ENCODE data around the gene TMEM145.

DNA sequence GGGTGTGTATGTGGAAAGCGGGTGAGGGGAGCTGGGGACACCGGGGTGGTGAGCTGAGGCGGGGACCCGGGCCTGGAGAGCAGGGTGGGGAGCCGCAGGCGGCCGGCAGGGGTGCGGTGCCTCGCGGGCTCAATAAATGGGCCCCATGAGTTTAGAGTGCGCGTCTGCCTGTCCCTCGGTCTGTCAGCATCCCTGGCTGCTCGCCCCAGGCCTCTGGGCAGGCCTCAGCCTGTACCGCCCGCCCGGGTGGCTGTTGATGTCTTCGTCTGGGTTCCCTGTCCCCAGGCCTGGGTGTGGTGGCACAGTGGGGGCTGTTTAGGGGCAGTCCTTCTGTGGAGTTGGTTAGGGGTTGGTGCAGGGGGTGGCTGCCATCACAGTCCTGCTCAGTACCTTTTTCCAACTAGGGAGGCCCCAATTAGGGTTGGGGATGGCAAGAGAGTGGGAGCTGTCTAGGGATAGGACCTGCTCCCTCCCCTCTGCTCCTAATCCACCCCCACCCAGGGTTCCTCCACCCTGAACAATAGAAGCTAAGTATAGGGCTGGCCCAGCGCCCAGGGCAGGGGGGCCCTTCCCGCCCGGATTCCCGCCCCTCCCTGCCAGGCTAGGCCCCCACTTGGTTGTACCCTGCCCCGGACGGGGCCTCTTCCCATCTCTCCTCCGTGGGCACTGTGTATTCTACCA is 31.8 kb upstream of the TMEM145 start:
- TF ChIP-seq POLR2A (IDR thresholded peaks at IDR 0.05): peak in 2 of 4 donors; percentile 30 to 38
- TF ChIP-seq, protein P1, sequence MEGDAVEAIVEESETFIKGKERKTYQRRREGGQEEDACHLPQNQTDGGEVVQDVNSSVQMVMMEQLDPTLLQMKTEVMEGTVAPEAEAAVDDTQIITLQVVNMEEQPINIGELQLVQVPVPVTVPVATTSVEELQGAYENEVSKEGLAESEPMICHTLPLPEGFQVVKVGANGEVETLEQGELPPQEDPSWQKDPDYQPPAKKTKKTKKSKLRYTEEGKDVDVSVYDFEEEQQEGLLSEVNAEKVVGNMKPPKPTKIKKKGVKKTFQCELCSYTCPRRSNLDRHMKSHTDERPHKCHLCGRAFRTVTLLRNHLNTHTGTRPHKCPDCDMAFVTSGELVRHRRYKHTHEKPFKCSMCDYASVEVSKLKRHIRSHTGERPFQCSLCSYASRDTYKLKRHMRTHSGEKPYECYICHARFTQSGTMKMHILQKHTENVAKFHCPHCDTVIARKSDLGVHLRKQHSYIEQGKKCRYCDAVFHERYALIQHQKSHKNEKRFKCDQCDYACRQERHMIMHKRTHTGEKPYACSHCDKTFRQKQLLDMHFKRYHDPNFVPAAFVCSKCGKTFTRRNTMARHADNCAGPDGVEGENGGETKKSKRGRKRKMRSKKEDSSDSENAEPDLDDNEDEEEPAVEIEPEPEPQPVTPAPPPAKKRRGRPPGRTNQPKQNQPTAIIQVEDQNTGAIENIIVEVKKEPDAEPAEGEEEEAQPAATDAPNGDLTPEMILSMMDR (IDR thresholded peaks at IDR 0.05): peak in 3 of 6 experiments; percentile 6 to 21 (median 7)
- TF ChIP-seq EP300 (IDR thresholded peaks at IDR 0.05): no peak

Data from upper lobe of left lung (tissue), 4 donors.